HUES48 (cell line): ENCODE data around the gene NUBP2.

ENCODE experiments used
- H3K27ac ChIP-seq: one replicate; pipeline ENCODE4 v1.7.0; 2013; ENCODE audit warnings: low read depth, low read length, inconsistent platforms
- H3K27me3 ChIP-seq: 2 replicates; pipeline ENCODE4 v1.6.1; 2013; ENCODE audit warnings: mild to moderate bottlenecking, low read length; ENCODE audit not compliant: control insufficient read depth, insufficient read depth
- H3K36me3 ChIP-seq: 2 replicates; pipeline ENCODE4 v1.6.1; 2013; ENCODE audit warnings: low read length; ENCODE audit not compliant: control insufficient read depth, insufficient read depth
- H3K4me1 ChIP-seq: 2 replicates; pipeline ENCODE4 v1.6.1; 2013; ENCODE audit warnings: mild to moderate bottlenecking, low read length; ENCODE audit not compliant: control insufficient read depth, insufficient read depth
- H3K4me3 ChIP-seq: 2 replicates; pipeline ENCODE4 v1.5.1; 2013; ENCODE audit warnings: mild to moderate bottlenecking, low read depth, low read length
- H3K9ac ChIP-seq: 2 replicates; pipeline ENCODE4 v1.6.1; 2013; ENCODE audit warnings: mild to moderate bottlenecking, low read depth, low read length, moderate library complexity
- H3K9me3 ChIP-seq: 2 replicates; pipeline ENCODE4 v1.6.1; 2013; ENCODE audit warnings: low read length; ENCODE audit not compliant: control insufficient read depth, insufficient read depth

NUBP2 gene

GRCh38 chr16:1788095-1788707 lies 5.4 kb downstream of the NUBP2 start:
- no peak overlapping the region for H3K9ac ChIP-seq
- H3K27me3 ChIP-seq = no peaks in the 10 kb centered on the region
- H3K27ac ChIP-seq = no peak overlapping the region
- no peaks in the 10 kb centered on the region for H3K4me1 ChIP-seq
- H3K9me3 ChIP-seq = no peaks in the 10 kb centered on the region
- peaks cover 18% of the 10 kb centered on the region for H3K36me3 ChIP-seq
- no peak overlapping the region for H3K4me3 ChIP-seq

GRCh38 chr16:1788708-1789100 lies 5.9 kb downstream of the NUBP2 start:
- H3K36me3 ChIP-seq = peaks cover 18% of the 10 kb centered on the region
- H3K9me3 ChIP-seq = no peaks in the 10 kb centered on the region
- H3K4me1 ChIP-seq = no peaks in the 10 kb centered on the region
- no peaks in the 10 kb centered on the region for H3K27me3 ChIP-seq
- H3K27ac ChIP-seq = no peak overlapping the region
- H3K9ac ChIP-seq = no peak overlapping the region
- H3K4me3 ChIP-seq = no peak overlapping the region

- no peaks in the 10 kb centered on the region for H3K9me3 ChIP-seq
- no peak overlapping the region for H3K27ac ChIP-seq
- H3K27me3 ChIP-seq = no peaks in the 10 kb centered on the region
- H3K4me1 ChIP-seq = no peaks in the 10 kb centered on the region
- H3K36me3 ChIP-seq = peaks cover 18% of the 10 kb centered on the region
- H3K4me3 ChIP-seq = no peak overlapping the region
- H3K9ac ChIP-seq = no peak overlapping the region
Observed at GRCh38 chr16:1789643-1790045, 6.9 kb downstream of the NUBP2 start.

GRCh38 chr16:1790261-1790610 lies 7.5 kb downstream of the NUBP2 start:
- no peak overlapping the region for H3K9ac ChIP-seq
- no peak overlapping the region for H3K27ac ChIP-seq
- H3K4me1 ChIP-seq = no peaks in the 10 kb centered on the region
- no peaks in the 10 kb centered on the region for H3K27me3 ChIP-seq
- H3K36me3 ChIP-seq = peaks cover 18% of the 10 kb centered on the region
- no peak overlapping the region for H3K4me3 ChIP-seq
- H3K9me3 ChIP-seq = no peaks in the 10 kb centered on the region

GRCh38 chr16:1790611-1791255 lies 8.0 kb downstream of the NUBP2 start:
- H3K9me3 ChIP-seq = no peaks in the 10 kb centered on the region
- H3K4me3 ChIP-seq = no peak overlapping the region
- no peak overlapping the region for H3K27ac ChIP-seq
- no peak overlapping the region for H3K9ac ChIP-seq
- H3K27me3 ChIP-seq = no peaks in the 10 kb centered on the region
- peaks cover 15% of the 10 kb centered on the region for H3K36me3 ChIP-seq
- no peaks in the 10 kb centered on the region for H3K4me1 ChIP-seq

- H3K27ac ChIP-seq = no peak overlapping the region
- H3K4me3 ChIP-seq = no peak overlapping the region
- H3K36me3 ChIP-seq = peaks cover 15% of the 10 kb centered on the region
- H3K4me1 ChIP-seq = no peaks in the 10 kb centered on the region
- H3K27me3 ChIP-seq = no peaks in the 10 kb centered on the region
- no peaks in the 10 kb centered on the region for H3K9me3 ChIP-seq
- no peak overlapping the region for H3K9ac ChIP-seq
Observed at GRCh38 chr16:1791256-1791942, 8.6 kb downstream of the NUBP2 start.

DNA sequence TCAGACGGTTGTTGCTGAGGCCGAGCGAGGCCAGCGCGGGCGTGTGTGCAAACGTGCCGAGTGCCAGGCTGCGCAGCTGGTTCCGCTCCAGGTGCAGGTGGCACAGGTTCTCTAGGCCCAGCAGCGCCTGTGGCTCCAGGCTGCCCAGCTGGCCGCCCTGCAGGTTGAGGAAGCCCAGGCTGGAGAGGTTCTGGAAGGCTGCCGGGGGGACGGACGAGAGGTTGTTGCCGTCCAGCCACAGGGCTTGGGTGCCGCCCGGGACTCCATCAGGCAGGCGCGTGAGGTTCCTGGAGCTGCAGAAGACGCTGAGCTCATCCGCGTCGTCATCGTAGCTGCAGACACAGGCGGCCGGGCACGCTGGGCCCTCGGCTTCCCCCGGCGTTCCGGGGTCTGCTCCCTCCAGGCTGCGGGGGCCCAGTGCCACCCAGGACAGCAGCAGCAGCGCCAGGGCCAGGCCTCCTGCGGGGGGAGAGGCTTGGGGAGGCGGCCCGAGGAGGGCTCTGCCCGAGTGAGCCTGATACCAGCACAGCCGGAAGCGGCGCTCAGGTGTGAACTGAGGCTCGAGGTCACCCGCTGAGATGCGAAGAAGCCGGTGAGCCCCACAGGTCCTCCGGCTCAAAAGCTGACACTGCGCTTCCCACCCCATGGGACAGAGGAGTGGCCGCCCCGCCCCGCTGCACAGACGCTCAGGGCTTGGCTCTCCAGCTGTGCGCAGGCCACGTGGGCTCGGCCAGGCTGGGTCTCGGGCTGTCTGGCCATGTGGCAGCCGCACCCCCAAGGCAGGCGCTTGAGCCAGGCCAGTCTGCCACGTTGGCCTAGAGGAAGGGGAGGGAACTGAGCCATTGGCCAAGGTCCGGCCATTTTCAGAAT lies 9.4 kb downstream of the NUBP2 start:
- Histone ChIP-seq H3K36me3 (peaks cover 12% of the 10 kb centered on the region), H3K27ac (no peak overlapping the region), H3K9me3 (no peaks in the 10 kb centered on the region; the same call in 1 of the 2 replicates), H3K4me1 (no peaks in the 10 kb centered on the region), H3K9ac (no peak overlapping the region), H3K27me3 (no peaks in the 10 kb centered on the region), H3K4me3 (no peak overlapping the region)

DNA sequence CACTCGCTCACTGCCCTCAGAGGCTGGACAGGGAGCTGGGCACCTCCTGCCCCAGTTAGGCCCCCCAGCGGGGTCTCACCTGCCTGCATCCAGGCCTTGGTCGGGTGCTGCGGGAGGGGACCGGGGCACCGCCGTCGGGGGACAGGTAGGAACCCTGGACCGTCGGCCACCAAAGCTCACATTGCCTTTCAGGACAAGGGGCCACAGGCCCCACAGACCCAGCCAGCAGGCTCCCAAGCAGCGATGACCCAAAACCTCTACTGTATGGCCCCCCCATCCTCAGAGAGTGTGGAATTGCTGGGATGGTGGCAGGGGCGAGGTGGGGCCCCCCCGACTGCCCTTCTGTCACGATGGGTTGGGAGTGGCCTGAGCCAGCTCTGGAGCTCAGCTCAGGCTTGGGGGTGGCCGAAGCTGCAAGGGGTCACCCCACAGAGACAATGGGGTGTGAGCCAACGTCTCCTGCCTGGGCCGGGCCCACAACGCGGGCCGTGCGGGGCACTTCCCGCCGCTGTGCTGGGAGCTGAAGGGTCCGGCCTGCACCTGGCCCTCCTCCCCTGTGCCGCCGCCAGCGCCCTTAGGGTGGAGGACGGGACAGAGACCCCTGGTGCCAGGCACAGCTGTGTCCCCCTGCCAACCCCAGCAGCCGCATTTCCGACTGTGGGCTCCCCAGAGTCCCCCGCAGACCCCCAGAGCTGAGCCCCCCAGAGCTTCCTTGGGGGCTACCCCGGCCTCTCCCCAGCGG lies 10.2 kb downstream of the NUBP2 start:
- Histone ChIP-seq H3K36me3 (peaks cover 9% of the 10 kb centered on the region), H3K9me3 (peaks cover 4% of the 10 kb centered on the region; the same call in 1 of the 2 replicates), H3K27ac (no peak overlapping the region), H3K27me3 (no peaks in the 10 kb centered on the region), H3K4me3 (no peak overlapping the region), H3K4me1 (no peaks in the 10 kb centered on the region), H3K9ac (no peak overlapping the region)

- H3K4me3 ChIP-seq = no peak within 1 kb of the TSS
- H3K4me1 ChIP-seq = no peaks in the 10 kb centered on the region
- no peak within 1 kb of the TSS for H3K27ac ChIP-seq
- peaks cover 6% of the 10 kb centered on the region for H3K36me3 ChIP-seq
- no peak within 1 kb of the TSS for H3K9ac ChIP-seq
- peaks cover 11% of the 10 kb centered on the region; the same call in 1 of the 2 replicates for H3K9me3 ChIP-seq
- H3K27me3 ChIP-seq = no peaks in the 10 kb centered on the region
Observed at GRCh38 chr16:1793578-1794220, 10.9 kb downstream of the NUBP2 start, which contains the start of gene IGFALS. Gene IGFALS (minus strand): TSS chr16:1793705. CDS start chr16:1793652, 53 bp downstream.
